Pons (tissue), 1 donor: ENCODE results near the gene TSPAN16.
A peak's percentile ranks its signal among the peaks of the same experiment; 100 is the strongest.
"Not testable (repeated sequence)": the region's sequence is repeated elsewhere in the genome, so short reads cannot be mapped to it uniquely, and the experiment has no call there.

Source experiments
- DNase-seq: peaks from one replicate; pipeline ENCODE4 v3.0.0-alpha.2; 2016; ENCODE audit warnings: low spot score

TSPAN16 gene

GRCh38 chr19:11320278-11320995 lies 24.5 kb downstream of the TSPAN16 start:
- DNase-seq = not testable (repeated sequence)

GRCh38 chr19:11321191-11322126 lies 25.5 kb downstream of the TSPAN16 start:
- no peak for DNase-seq

GRCh38 chr19:11322269-11323024 lies 26.5 kb downstream of the TSPAN16 start:
- DNase-seq = no peak

- DNase-seq = no peak
These were observed 27.7 kb downstream of the TSPAN16 start for GRCh38 chr19:11323601-11324078.

- peak; percentile 78 for DNase-seq
These were observed 28.2 kb downstream of the TSPAN16 start for GRCh38 chr19:11324079-11324661.

GRCh38 chr19:11324748-11325389 lies 28.9 kb downstream of the TSPAN16 start:
- no peak for DNase-seq

GRCh38 chr19:11325544-11325943 lies 29.6 kb downstream of the TSPAN16 start:
- DNase-seq = no peak

- DNase-seq = no peak
These were observed 34.2 kb downstream of the TSPAN16 start for GRCh38 chr19:11330127-11330526.

- DNase-seq = no peak
These were observed 35.5 kb downstream of the TSPAN16 start for GRCh38 chr19:11331502-11331901.

GRCh38 chr19:11332822-11333221 lies 36.9 kb downstream of the TSPAN16 start:
- DNase-seq = no peak

- not testable (repeated sequence) for DNase-seq
These were observed 37.9 kb downstream of the TSPAN16 start for GRCh38 chr19:11333838-11334237.

- DNase-seq = no peak
These were observed 39.6 kb downstream of the TSPAN16 start for GRCh38 chr19:11335449-11336146.

- DNase-seq = no peak
These were observed 41.1 kb downstream of the TSPAN16 start for GRCh38 chr19:11337080-11337479.

GRCh38 chr19:11338121-11338520 lies 42.2 kb downstream of the TSPAN16 start:
- DNase-seq = no peak

GRCh38 chr19:11338569-11339253 lies 42.8 kb downstream of the TSPAN16 start:
- no peak for DNase-seq

- peak; percentile 67 for DNase-seq
These were observed 43.5 kb downstream of the TSPAN16 start, which contains the start of gene RAB3D for GRCh38 chr19:11339254-11340098. Gene RAB3D, minus strand, starts transcription at chr19:11339657. Its CDS starts 2,258 bp downstream, at chr19:11337399.

- not testable (repeated sequence) for DNase-seq
These were observed 44.1 kb downstream of the TSPAN16 start for GRCh38 chr19:11340099-11340467.

GRCh38 chr19:11342429-11342828 lies 46.5 kb downstream of the TSPAN16 start:
- DNase-seq = no peak
